ENCODE measurements around the gene NR1D1.

- TF ChIP-seq POLR2AphosphoS5 (IDR thresholded peaks at IDR 0.05; ENCODE audit: low read depth, low read length) (no peak), POLR2A (IDR thresholded peaks at IDR 0.05; ENCODE audit: low read depth, low read length) (no peak)
Measured at GRCh38 chr17:40107522-40108174, 7.3 kb upstream of the NR1D1 start.
